Measurements from ENCODE around the gene HLA-F.

GRCh38 chr6:29728875-29729270 is 5.6 kb downstream of the HLA-F start:
- TF ChIP-seq EZH2 (IDR thresholded peaks at IDR 0.05) (no peak), POLR2AphosphoS5 (IDR thresholded peaks at IDR 0.05; ENCODE audit: borderline replicate concordance, low read depth, low read length) (no peak)

Data from SK-N-MC (cell line).